H9 (cell line): ENCODE results near the gene TUBA4A. TPM values are rescaled to one million over a fixed set of nuclear protein-coding genes. Genes with fewer than 3 reads are reported as not detected.

Experiments
- DNase-seq: peaks from one replicate; pipeline ENCODE4 v3.0.0-alpha.2; 2017
- H2AFZ ChIP-seq: one replicate; pipeline ENCODE4 v1.6.1; 2013; ENCODE audit warnings: mild to moderate bottlenecking, low read length, control low read depth, moderate library complexity
- H2AK5ac ChIP-seq: 2 replicates; pipeline ENCODE4 v1.6.1; 2013; ENCODE audit warnings: low read length, control low read depth, mixed read lengths; ENCODE audit not compliant: insufficient read length
- H2BK120ac ChIP-seq: one replicate; pipeline ENCODE4 v1.6.1; 2013; ENCODE audit warnings: low read depth, mild to moderate bottlenecking, low read length, control low read depth, inconsistent platforms; ENCODE audit not compliant: poor library complexity, severe bottlenecking
- H2BK12ac ChIP-seq: 2 replicates; pipeline ENCODE4 v1.6.1; 2013; ENCODE audit warnings: low read length, control low read depth, mixed read lengths, low read depth; ENCODE audit not compliant: insufficient read length
- H2BK15ac ChIP-seq: 2 replicates; pipeline ENCODE4 v1.6.1; 2013; ENCODE audit warnings: low read depth, low read length, control low read depth
- H2BK20ac ChIP-seq: one replicate; pipeline ENCODE4 v1.6.1; 2013; ENCODE audit warnings: low read depth, mild to moderate bottlenecking, low read length, control low read depth, inconsistent platforms; ENCODE audit not compliant: poor library complexity, severe bottlenecking
- H2BK5ac ChIP-seq: 2 replicates; pipeline ENCODE4 v1.6.1; 2013; ENCODE audit warnings: low read length, control low read depth, mixed read lengths; ENCODE audit not compliant: insufficient read length
- H3K14ac ChIP-seq: 2 replicates; pipeline ENCODE4 v1.6.1; 2013; ENCODE audit warnings: low read length, control low read depth; ENCODE audit not compliant: insufficient read depth
- H3K18ac ChIP-seq: 2 replicates; pipeline ENCODE4 v1.6.1; 2013; ENCODE audit warnings: low read depth, mild to moderate bottlenecking, mixed read lengths, low read length, control low read depth; ENCODE audit not compliant: insufficient read length
- H3K23ac ChIP-seq: 2 replicates; pipeline ENCODE4 v1.6.1; 2013; ENCODE audit warnings: low read length, control low read depth, mixed read lengths, low read depth; ENCODE audit not compliant: insufficient read length
- H3K23me2 ChIP-seq: 2 replicates; pipeline ENCODE4 v1.6.1; 2013; ENCODE audit warnings: low read depth, mild to moderate bottlenecking, mixed read lengths, low read length, control low read depth; ENCODE audit not compliant: insufficient read length, poor library complexity, severe bottlenecking
- H3K27ac ChIP-seq: 2 replicates; pipeline ENCODE4 v1.5.1; 2013; ENCODE audit warnings: low read length, control low read depth, mixed read lengths, low read depth; ENCODE audit not compliant: insufficient read length
- H3K27me3 ChIP-seq: 2 replicates; pipeline ENCODE4 v1.6.1; 2013; ENCODE audit warnings: low read length, control low read depth, inconsistent platforms; ENCODE audit not compliant: insufficient read depth
- H3K4ac ChIP-seq: 2 replicates; pipeline ENCODE4 v1.6.1; 2013; ENCODE audit warnings: low read depth, mild to moderate bottlenecking, control low read depth, inconsistent platforms, low read length, moderate library complexity
- H3K4me1 ChIP-seq: 2 replicates; pipeline ENCODE4 v1.6.1; 2013; ENCODE audit warnings: low read length, control low read depth, inconsistent platforms; ENCODE audit not compliant: insufficient read depth
- H3K4me2 ChIP-seq: 2 replicates; pipeline ENCODE4 v1.6.1; 2013; ENCODE audit warnings: low read length, control low read depth, mixed read lengths; ENCODE audit not compliant: insufficient read length, insufficient read depth
- H3K56ac ChIP-seq: 2 replicates; pipeline ENCODE4 v1.6.1; 2013; ENCODE audit warnings: low read depth, mild to moderate bottlenecking, mixed read lengths, low read length, control low read depth; ENCODE audit not compliant: insufficient read length
- H3K79me1 ChIP-seq: 2 replicates; pipeline ENCODE4 v1.6.1; 2013; ENCODE audit warnings: low read depth, mild to moderate bottlenecking, moderate library complexity, low read length, control low read depth, inconsistent platforms; ENCODE audit not compliant: insufficient read depth, poor library complexity, severe bottlenecking
- H3K79me2 ChIP-seq: 2 replicates; pipeline ENCODE4 v1.6.1; 2013; ENCODE audit warnings: low read length, control low read depth, inconsistent platforms; ENCODE audit not compliant: insufficient read depth
- H3K9ac ChIP-seq: 2 replicates; pipeline ENCODE4 v1.6.1; 2013; ENCODE audit warnings: low read length, control low read depth, mixed read lengths; ENCODE audit not compliant: insufficient read length; ENCODE audit errors: extremely low read depth
- H3K9me3 ChIP-seq: one replicate; pipeline ENCODE4 v1.6.1; 2013; ENCODE audit warnings: low read depth, low read length, inconsistent platforms; ENCODE audit not compliant: control insufficient read depth
- H3T11ph ChIP-seq: one replicate; pipeline ENCODE4 v1.6.1; 2013; ENCODE audit warnings: mild to moderate bottlenecking, low read length, control low read depth, inconsistent platforms
- H4K20me1 ChIP-seq: one replicate; pipeline ENCODE4 v1.6.1; 2013; ENCODE audit not compliant: control insufficient read depth, insufficient read length, insufficient read depth
- H4K5ac ChIP-seq: 2 replicates; pipeline ENCODE4 v1.6.1; 2013; ENCODE audit warnings: low read depth, mild to moderate bottlenecking, mixed read lengths, low read length, control low read depth; ENCODE audit not compliant: insufficient read length
- H4K8ac ChIP-seq: replicated peaks from 2 replicates; pipeline ENCODE4 v1.6.1; 2013; ENCODE audit warnings: low read length, control low read depth, mixed read lengths, low read depth; ENCODE audit not compliant: insufficient read length
- H4K91ac ChIP-seq: 2 replicates; pipeline ENCODE4 v1.6.1; 2013; ENCODE audit warnings: low read depth, mild to moderate bottlenecking, moderate library complexity, mixed read lengths, low read length, control low read depth; ENCODE audit not compliant: insufficient read length
- H3K27ac Mint-ChIP-seq, 3 experiments: 2 replicates in 2 of 3; 3 replicates in 1 of 3; pipeline ENCODE4 v1.8.0; 2020 to 2021; ENCODE audit warnings: mixed read lengths in 3 of 3, mild to moderate bottlenecking in 1 of 3, moderate library complexity in 1 of 3
- H3K27me3 Mint-ChIP-seq: 2 replicates; pipeline ENCODE4 v1.8.0; 2021; ENCODE audit warnings: low read depth, mild to moderate bottlenecking, moderate library complexity, mixed read lengths
- H3K36me3 Mint-ChIP-seq, 3 experiments: 2 replicates in 2 of 3; 3 replicates in 1 of 3; pipeline ENCODE4 v1.8.0; 2020 to 2021; ENCODE audit warnings: low read depth in 3 of 3, mixed read lengths in 3 of 3; ENCODE audit not compliant: insufficient read depth in 1 of 3
- H3K4me1 Mint-ChIP-seq, 2 experiments: 2 replicates each; pipeline ENCODE4 v1.8.0; 2020; ENCODE audit warnings: mixed read lengths in 2 of 2
- H3K4me3 Mint-ChIP-seq, 2 experiments: 2 replicates in 1 of 2; 3 replicates in 1 of 2; pipeline ENCODE4 v1.8.0; 2020 to 2021; ENCODE audit warnings: mild to moderate bottlenecking in 2 of 2, mixed read lengths in 2 of 2, moderate library complexity in 1 of 2
- H3K9me3 Mint-ChIP-seq, 2 experiments: 2 replicates in 1 of 2; 3 replicates in 1 of 2; pipeline ENCODE4 v1.8.0; 2020; ENCODE audit warnings: mild to moderate bottlenecking in 2 of 2, mixed read lengths in 2 of 2, moderate library complexity in 1 of 2
- CTCF ChIP-seq: fragments of 200-600 bp; sonication (generic); conservative IDR thresholded peaks from 3 replicates; pipeline ENCODE4 v1.8.0; 2021; ENCODE audit warnings: antibody characterized with exemption, mild to moderate bottlenecking
- WGBS: extraction: QIAGEN DNeasy Blood & Tissue Kit; methylation state at CpG from one replicate; pipeline ENCODE4 v1.1.7; 2013; ENCODE audit warnings: missing lambda C conversion rate, low lambda C conversion rate, mixed read lengths; ENCODE audit not compliant: insufficient read length; ENCODE audit errors: extremely low coverage; 5-methylcytosine and 5-hydroxymethylcytosine counted together
- total RNA-seq: library from RNA; stranded (reverse); gene quantifications from 2 replicates; pipeline ENCODE4 v1.2.1, GENCODE V29; 2021

The TUBA4A gene
- total RNA-seq, 1 experiment from 2014 or later, result 25.5 TPM

- peaks cover 23 to 61% (median 52%) of the 10 kb centered on the region in 3 experiments for H3K36me3 Mint-ChIP-seq
- peak; percentile 39 for DNase-seq
- H4K91ac ChIP-seq, result no peak overlapping the region
- H3K9me3 ChIP-seq, result no peaks in the 10 kb centered on the region
- no peak overlapping the region for H3K56ac ChIP-seq
- WGBS, result no CpG with 5 or more reads among the region's 6 CpGs
- H3K4me1 Mint-ChIP-seq, result peaks cover 19 to 23% of the 10 kb centered on the region in 2 experiments
- no peak overlapping the region for H2BK120ac ChIP-seq
- no peak overlapping the region for H2AFZ ChIP-seq
- H2AK5ac ChIP-seq, result no peak overlapping the region
- H3K9me3 Mint-ChIP-seq, result no peaks in the 10 kb centered on the region
- no peak overlapping the region for H4K5ac ChIP-seq
- H3K18ac ChIP-seq, result no peak overlapping the region
- H3K23ac ChIP-seq, result no peak overlapping the region
- no peak overlapping the region for H2BK20ac ChIP-seq
- H4K20me1 ChIP-seq, result no peaks in the 10 kb centered on the region
- no peaks in the 10 kb centered on the region for H3K79me2 ChIP-seq
- no peak overlapping the region for H2BK12ac ChIP-seq
- H2BK15ac ChIP-seq, result no peak overlapping the region
- no peak overlapping the region for H3K14ac ChIP-seq
- no peak overlapping the region for H3K9ac ChIP-seq
- H3K4me1 ChIP-seq, result no peaks in the 10 kb centered on the region
- peak overlapping the region in 2 of 3 experiments; percentile 12 to 92; a peak in 4 of 7 replicates for H3K27ac Mint-ChIP-seq
- H3K4ac ChIP-seq, result no peak overlapping the region
- no peak overlapping the region for H2BK5ac ChIP-seq
- peak overlapping the region; percentile 36 to 48; a peak in 3 of 5 replicates for H3K4me3 Mint-ChIP-seq
- H3K27ac ChIP-seq, result no peak overlapping the region
- no peak overlapping the region for H4K8ac ChIP-seq
- no peak for TF ChIP-seq CTCF
- no peak overlapping the region for H3T11ph ChIP-seq
- H3K4me2 ChIP-seq, result no peak overlapping the region
- peaks cover 3% of the 10 kb centered on the region; the same call in 1 of the 2 replicates for H3K27me3 Mint-ChIP-seq
- no peaks in the 10 kb centered on the region for H3K79me1 ChIP-seq
- H3K23me2 ChIP-seq, result peaks cover 7% of the 10 kb centered on the region
- no peaks in the 10 kb centered on the region for H3K27me3 ChIP-seq
Observed at GRCh38 chr2:219216535-219216915, 37.2 kb downstream of the TUBA4A start.
